Loucy (cell line): ENCODE results near the gene GPC3.

Experiments
- H2AFZ ChIP-seq: fragments of 200-600 bp; sonication (generic); 2 replicates; pipeline ENCODE4 v1.6.0; 2016; ENCODE audit warnings: antibody characterized with exemption, mild to moderate bottlenecking, low read length, moderate library complexity
- H3F3A ChIP-seq: fragments of 200-600 bp; 2 replicates; pipeline ENCODE4 v1.6.0; 2016; ENCODE audit warnings: antibody characterized with exemption, low read depth, mild to moderate bottlenecking
- H3K27me3 ChIP-seq: fragments of 200-600 bp; sonication (generic); 2 replicates; pipeline ENCODE4 v1.6.1; 2014; ENCODE audit warnings: low read length, mild to moderate bottlenecking; ENCODE audit not compliant: insufficient read depth, poor library complexity, severe bottlenecking
- H3K36me3 ChIP-seq: fragments of 200-600 bp; sonication (generic); 2 replicates; pipeline ENCODE4 v1.6.1; 2016; ENCODE audit warnings: low read length; ENCODE audit not compliant: insufficient read depth
- H3K4me1 ChIP-seq: fragments of 200-600 bp; sonication (generic); 2 replicates; pipeline ENCODE4 v1.5.1; 2014; ENCODE audit warnings: low read length, mild to moderate bottlenecking; ENCODE audit not compliant: insufficient read depth, poor library complexity, severe bottlenecking
- H3K4me2 ChIP-seq: fragments of 200-600 bp; sonication (generic); 2 replicates; pipeline ENCODE4 v1.6.0; 2014; ENCODE audit warnings: antibody characterized with exemption, low read length, low read depth, mild to moderate bottlenecking; ENCODE audit not compliant: poor library complexity, severe bottlenecking
- H3K4me3 ChIP-seq: fragments of 200-600 bp; sonication (generic); 2 replicates; pipeline ENCODE4 v1.5.1; 2014; ENCODE audit warnings: low read length, mild to moderate bottlenecking, mixed read lengths; ENCODE audit not compliant: poor library complexity, severe bottlenecking
- H3K79me2 ChIP-seq: fragments of 200-600 bp; sonication (generic); 2 replicates; pipeline ENCODE4 v1.6.1; 2014; ENCODE audit warnings: low read length; ENCODE audit not compliant: insufficient read depth
- H3K9ac ChIP-seq: fragments of 200-600 bp; sonication (generic); 2 replicates; pipeline ENCODE4 v1.6.0; 2014; ENCODE audit warnings: mild to moderate bottlenecking, low read depth, low read length, moderate library complexity; ENCODE audit not compliant: poor library complexity, severe bottlenecking
- H3K9me2 ChIP-seq: fragments of 200-600 bp; sonication (generic); replicated peaks from 2 replicates; pipeline ENCODE4 v1.6.1; 2016; ENCODE audit warnings: low read depth, low read length, mixed read lengths
- H3K9me3 ChIP-seq: fragments of 200-600 bp; sonication (generic); 2 replicates; pipeline ENCODE4 v1.6.1; 2014; ENCODE audit warnings: mild to moderate bottlenecking, antibody characterized with exemption, low read length, low read depth; ENCODE audit not compliant: insufficient read depth
- H4K20me1 ChIP-seq: fragments of 200-600 bp; sonication (generic); 2 replicates; pipeline ENCODE4 v1.6.0; 2014; ENCODE audit warnings: antibody characterized with exemption, low read length, mild to moderate bottlenecking; ENCODE audit not compliant: insufficient read depth, poor library complexity, severe bottlenecking
- EZH2phosphoT487 ChIP-seq: fragments of 200-600 bp; IDR thresholded peaks from 2 replicates; pipeline ENCODE4 v1.6.1; 2018; ENCODE audit warnings: antibody characterized with exemption, mild to moderate bottlenecking, moderate library complexity, borderline replicate concordance
- TF ChIP-seq, protein P1 (sequence below): fragments of 200-600 bp; sonication (generic); conservative IDR thresholded peaks from 2 replicates; pipeline ENCODE4 v1.5.1; 2014; ENCODE audit warnings: mild to moderate bottlenecking, antibody characterized with exemption, low read length

The GPC3 gene

DNA sequence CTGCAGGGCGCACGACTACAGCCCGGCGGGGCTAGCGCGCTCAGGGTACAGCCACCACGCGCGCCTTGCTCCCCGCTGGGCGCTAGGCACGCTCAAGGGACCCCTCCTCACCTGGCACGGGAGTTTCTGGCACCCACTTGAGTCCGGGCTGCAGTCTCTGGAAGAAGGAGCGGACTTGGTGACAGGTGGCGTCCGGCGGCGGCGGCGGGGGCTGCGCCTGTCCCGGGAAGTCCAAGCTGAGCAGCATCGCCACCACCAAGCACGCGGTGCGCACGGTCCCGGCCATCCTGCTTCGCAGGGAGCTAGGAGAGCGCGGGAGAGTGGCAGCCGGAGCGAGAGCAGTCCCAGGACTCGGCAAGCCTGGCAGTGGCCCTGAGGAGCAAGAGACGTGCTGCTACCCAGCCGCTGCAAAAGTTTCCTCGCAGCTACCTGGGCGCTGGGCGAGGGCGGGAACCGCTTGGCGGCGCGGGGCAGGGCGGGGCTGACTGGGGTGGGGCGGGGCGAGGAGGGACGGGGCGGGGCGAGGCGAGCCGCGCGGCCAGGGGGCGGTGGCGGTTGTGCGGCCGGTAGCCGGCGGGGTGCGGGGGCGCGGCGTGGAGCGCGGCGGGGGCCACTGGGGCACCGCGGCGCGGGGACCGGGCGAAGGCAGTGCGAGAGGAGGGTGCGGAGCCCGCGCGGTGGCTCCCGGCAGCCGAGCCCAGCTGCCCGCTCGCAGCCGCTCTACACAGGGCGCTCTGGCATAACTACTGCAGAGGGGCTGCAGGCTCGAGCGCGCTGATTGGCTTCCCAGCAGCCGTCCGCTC, at the start of gene GPC3:
GPC3 (minus strand) TSS at position 431 of the 803 bp plus-strand sequence.
- Histone ChIP-seq H3K36me3 (no peaks in the 10 kb centered on the region), H2AFZ (peak within 1 kb of the TSS; percentile 84), H3K9me2 (no peaks in the 10 kb centered on the region), H3K9ac (peak within 1 kb of the TSS; percentile 48), H4K20me1 (no peaks in the 10 kb centered on the region), H3F3A (no peaks in the 10 kb centered on the region), H3K27me3 (no peaks in the 10 kb centered on the region), H3K79me2 (no peaks in the 10 kb centered on the region), H3K4me1 (peaks cover 4% of the 10 kb centered on the region), H3K4me3 (peak within 1 kb of the TSS; percentile 68), H3K9me3 (no peaks in the 10 kb centered on the region), H3K4me2 (peak within 1 kb of the TSS; percentile 75)
- no peak for TF ChIP-seq EZH2phosphoT487
- TF ChIP-seq, protein P1, sequence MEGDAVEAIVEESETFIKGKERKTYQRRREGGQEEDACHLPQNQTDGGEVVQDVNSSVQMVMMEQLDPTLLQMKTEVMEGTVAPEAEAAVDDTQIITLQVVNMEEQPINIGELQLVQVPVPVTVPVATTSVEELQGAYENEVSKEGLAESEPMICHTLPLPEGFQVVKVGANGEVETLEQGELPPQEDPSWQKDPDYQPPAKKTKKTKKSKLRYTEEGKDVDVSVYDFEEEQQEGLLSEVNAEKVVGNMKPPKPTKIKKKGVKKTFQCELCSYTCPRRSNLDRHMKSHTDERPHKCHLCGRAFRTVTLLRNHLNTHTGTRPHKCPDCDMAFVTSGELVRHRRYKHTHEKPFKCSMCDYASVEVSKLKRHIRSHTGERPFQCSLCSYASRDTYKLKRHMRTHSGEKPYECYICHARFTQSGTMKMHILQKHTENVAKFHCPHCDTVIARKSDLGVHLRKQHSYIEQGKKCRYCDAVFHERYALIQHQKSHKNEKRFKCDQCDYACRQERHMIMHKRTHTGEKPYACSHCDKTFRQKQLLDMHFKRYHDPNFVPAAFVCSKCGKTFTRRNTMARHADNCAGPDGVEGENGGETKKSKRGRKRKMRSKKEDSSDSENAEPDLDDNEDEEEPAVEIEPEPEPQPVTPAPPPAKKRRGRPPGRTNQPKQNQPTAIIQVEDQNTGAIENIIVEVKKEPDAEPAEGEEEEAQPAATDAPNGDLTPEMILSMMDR, result no peak

DNA sequence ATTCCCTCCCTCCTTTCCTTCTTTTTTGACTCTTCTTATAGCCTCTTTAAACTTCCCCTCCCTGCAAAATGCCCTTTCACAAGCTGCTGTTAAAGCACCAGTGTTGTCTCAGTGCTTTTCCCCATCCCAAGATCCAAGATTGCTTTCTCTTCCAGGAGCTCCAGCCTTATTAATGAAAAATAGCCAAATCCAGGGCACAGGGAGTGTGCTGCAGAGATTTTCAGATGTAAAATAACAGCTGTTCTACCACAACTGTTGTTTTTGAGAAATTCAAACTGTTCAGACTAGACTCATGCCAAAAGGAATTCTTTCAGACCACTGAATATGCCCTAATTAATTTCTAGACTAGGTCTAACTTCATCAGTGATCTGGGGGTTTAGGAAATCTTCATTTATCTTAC, 47.0 kb upstream of the GPC3 start:
- Histone ChIP-seq H3K9ac (no peak overlapping the region), H3F3A (no peaks in the 10 kb centered on the region), H3K9me2 (no peaks in the 10 kb centered on the region), H4K20me1 (no peaks in the 10 kb centered on the region), H3K36me3 (no peaks in the 10 kb centered on the region), H2AFZ (no peak overlapping the region), H3K27me3 (no peaks in the 10 kb centered on the region), H3K4me3 (no peak overlapping the region), H3K79me2 (no peaks in the 10 kb centered on the region), H3K4me1 (no peaks in the 10 kb centered on the region), H3K9me3 (no peaks in the 10 kb centered on the region), H3K4me2 (no peak overlapping the region)
- TF ChIP-seq EZH2phosphoT487, result no peak
- TF ChIP-seq, protein P1, result no peak

DNA sequence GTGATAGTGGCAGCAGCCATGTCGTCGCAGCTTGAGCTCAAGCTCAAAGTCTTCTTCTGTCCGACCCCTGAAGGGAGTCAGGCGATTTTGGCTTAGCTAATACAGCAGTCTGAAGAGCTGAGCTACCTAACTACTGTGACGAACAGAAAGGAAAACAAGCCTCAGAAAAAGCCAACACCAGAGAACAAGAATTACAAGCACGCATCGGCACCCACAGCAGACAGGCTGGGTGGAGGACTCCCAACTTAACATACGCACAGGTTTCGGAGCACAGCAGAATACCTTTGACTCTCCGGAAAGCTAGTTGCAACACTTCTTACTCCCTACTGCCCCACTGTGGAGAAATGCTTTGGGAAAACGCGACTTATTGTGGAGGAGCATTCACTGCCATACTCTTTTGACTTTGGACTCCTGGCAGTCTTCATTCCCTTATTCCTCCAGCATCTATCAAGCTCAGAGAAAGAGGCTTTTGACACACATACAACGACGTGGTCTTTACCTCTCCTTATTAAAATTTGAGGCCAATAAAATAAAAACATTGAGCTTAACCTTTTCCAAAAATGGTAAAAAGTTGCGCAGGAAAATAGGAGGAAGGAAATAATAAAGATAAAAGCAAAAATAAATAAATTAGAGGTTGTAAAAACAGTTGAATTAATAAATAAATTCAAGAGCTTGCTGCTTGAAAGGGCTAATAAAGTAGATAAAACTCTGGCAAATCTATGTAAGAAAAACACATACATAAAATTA, 41.3 kb upstream of the GPC3 start:
- no peak overlapping the region for H2AFZ ChIP-seq
- no peaks in the 10 kb centered on the region for H3K9me2 ChIP-seq
- H3F3A ChIP-seq, result no peaks in the 10 kb centered on the region
- H4K20me1 ChIP-seq, result no peaks in the 10 kb centered on the region
- no peaks in the 10 kb centered on the region for H3K9me3 ChIP-seq
- H3K9ac ChIP-seq, result no peak overlapping the region
- H3K4me1 ChIP-seq, result no peaks in the 10 kb centered on the region
- H3K36me3 ChIP-seq, result no peaks in the 10 kb centered on the region
- no peaks in the 10 kb centered on the region for H3K79me2 ChIP-seq
- no peak overlapping the region for H3K4me3 ChIP-seq
- H3K4me2 ChIP-seq, result no peak overlapping the region
- TF ChIP-seq, protein P1, result peak; percentile 29; the same call in 1 of the 2 replicates
- TF ChIP-seq EZH2phosphoT487, result no peak
- no peaks in the 10 kb centered on the region for H3K27me3 ChIP-seq
